Measurements from ENCODE around the gene TFB2M.

DNA sequence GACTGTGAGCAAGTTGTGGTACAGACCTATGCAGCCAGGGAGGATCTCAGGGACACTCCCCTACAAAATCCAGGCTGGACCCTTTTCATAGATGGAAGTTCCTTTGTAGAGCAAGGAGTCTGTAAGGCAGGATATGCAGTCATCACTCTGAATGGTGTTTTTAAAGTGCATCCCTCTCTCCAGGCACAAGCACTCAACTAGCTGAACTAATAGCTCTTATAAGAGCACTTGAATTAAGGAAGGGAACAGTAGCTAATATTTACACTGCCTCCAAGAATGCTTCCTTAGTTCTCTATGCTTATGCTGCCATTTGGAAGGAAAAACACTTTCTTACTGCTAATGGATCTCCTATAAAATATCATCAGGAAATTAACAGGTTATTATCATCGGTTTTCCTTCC is 31.9 kb downstream of the TFB2M start:
- TF ChIP-seq POLR2AphosphoS5 (IDR thresholded peaks at IDR 0.05; ENCODE audit: insufficient read depth in 1 of 2, low read depth in 1 of 2) = no peak
- TF ChIP-seq CTCF (IDR thresholded peaks at IDR 0.05) = no peak
- TF ChIP-seq POLR2A (IDR thresholded peaks at IDR 0.05) = no peak
